ENCODE data around the gene TMEM132E. TPM values are rescaled to one million over a fixed set of nuclear protein-coding genes. Genes with fewer than 3 reads are reported as not detected.

The TMEM132E gene
- total and polyA plus RNA-seq, 2 of the 8 experiments (the other 6 are each of a cell fraction or from before 2014, with no cell fraction given) = 0.45 to 0.60 TPM

DNA sequence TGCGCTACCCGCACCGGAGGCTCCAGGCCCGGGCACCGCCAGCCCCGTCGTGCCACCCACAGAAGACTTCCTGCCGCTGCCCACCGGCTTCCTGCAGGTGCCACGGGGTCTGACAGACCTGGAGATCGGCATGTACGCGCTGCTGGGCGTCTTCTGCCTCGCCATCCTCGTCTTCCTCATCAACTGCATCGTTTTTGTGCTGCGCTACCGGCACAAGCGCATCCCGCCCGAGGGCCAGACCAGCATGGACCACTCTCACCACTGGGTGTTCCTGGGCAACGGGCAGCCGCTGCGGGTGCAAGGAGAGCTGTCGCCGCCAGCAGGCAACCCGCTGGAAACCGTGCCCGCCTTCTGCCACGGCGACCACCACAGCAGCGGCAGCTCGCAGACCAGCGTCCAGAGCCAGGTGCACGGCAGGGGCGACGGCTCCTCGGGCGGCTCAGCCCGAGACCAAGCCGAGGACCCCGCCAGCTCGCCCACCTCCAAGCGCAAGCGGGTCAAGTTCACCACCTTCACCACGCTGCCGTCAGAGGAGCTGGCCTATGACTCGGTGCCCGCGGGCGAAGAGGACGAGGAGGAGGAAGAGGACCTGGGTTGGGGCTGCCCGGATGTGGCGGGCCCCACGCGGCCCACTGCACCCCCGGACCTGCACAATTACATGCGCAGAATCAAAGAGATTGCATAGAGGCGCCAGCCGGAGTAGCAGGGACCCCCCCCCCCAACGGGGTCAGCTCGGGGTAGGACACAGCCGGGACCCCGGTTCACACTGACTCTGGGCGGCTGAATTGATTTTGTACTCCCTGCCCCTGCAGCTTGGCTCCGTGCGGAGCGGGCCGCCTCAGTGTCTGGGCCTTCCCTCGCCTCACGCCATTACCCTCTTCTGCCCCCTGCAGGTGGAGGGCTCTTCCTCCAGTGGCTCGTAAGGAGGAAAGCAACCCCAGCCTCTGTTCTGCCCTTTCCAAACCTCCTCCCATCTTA, 58.5 kb downstream of the TMEM132E start:
- POLR2A ChIA-PET (ENCODE audit: partially characterized antibody) = interaction anchor here (1.0 kb wide), 1 partner anchor 55 kb away, joined by 3 read pairs; no protein-coding TSS in a partner anchor
- H3K27me3 ChIP-seq (replicated peaks in 1 of 4; ENCODE audit: control insufficient read depth in 3 of 4, extremely low read depth in 1 of 4, insufficient read depth in 3 of 4, low read length in 3 of 4) = peaks cover 2 to 27% (median 18%) of the 10 kb centered on the region in 4 experiments; a peak in 6 of 7 replicates
- TF ChIP-seq BRCA1 (IDR thresholded peaks at IDR 0.05; ENCODE audit: low read depth, low read length) = 0 out of 2 replicates have a peak, but pooled peaks have one; percentile 20
- TF ChIP-seq YY1 (IDR thresholded peaks at IDR 0.05; ENCODE audit: low read depth, low read length) = peak; percentile 82
- TF ChIP-seq SIRT6 (IDR thresholded peaks at IDR 0.05; ENCODE audit: low read length) = no peak
- TF ChIP-seq, protein P1, sequence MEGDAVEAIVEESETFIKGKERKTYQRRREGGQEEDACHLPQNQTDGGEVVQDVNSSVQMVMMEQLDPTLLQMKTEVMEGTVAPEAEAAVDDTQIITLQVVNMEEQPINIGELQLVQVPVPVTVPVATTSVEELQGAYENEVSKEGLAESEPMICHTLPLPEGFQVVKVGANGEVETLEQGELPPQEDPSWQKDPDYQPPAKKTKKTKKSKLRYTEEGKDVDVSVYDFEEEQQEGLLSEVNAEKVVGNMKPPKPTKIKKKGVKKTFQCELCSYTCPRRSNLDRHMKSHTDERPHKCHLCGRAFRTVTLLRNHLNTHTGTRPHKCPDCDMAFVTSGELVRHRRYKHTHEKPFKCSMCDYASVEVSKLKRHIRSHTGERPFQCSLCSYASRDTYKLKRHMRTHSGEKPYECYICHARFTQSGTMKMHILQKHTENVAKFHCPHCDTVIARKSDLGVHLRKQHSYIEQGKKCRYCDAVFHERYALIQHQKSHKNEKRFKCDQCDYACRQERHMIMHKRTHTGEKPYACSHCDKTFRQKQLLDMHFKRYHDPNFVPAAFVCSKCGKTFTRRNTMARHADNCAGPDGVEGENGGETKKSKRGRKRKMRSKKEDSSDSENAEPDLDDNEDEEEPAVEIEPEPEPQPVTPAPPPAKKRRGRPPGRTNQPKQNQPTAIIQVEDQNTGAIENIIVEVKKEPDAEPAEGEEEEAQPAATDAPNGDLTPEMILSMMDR (IDR thresholded peaks at IDR 0.05; ENCODE audit: control extremely low read depth in 1 of 3, insufficient read depth in 1 of 3, low read depth in 1 of 3, low read length in 3 of 3) = peak; percentile 87 to 98 (median 92)
- no peak for TF ChIP-seq CBX8 (IDR thresholded peaks at IDR 0.05; ENCODE audit: borderline replicate concordance, low read depth, low read length)
- no peak for TF ChIP-seq EZH2 (IDR thresholded peaks at IDR 0.05; ENCODE audit: low read depth, low read length, severe bottlenecking)
- TF ChIP-seq CEBPB (IDR thresholded peaks at IDR 0.05; ENCODE audit: low read depth, low read length) = 0 out of 2 replicates have a peak, but pooled peaks have one; percentile 40
- no peak for TF ChIP-seq KDM4A (IDR thresholded peaks at IDR 0.05; ENCODE audit: low read depth, low read length, severe bottlenecking)

More for the DNA sequence above, 58.5 kb downstream of the TMEM132E start:
- CTCF ChIA-PET (ENCODE audit: partially characterized antibody) = interaction anchor here (0.6 to 8.0 kb wide), 48 partner anchors 9 to 315 kb away, joined by 3 to 76 read pairs (median 4); no protein-coding TSS in a partner anchor
- Histone ChIP-seq H3K36me3 (ENCODE audit: control insufficient read depth in 2 of 4, insufficient read depth in 4 of 4, low read length in 3 of 4) (no peaks in the 10 kb centered on the region), H3K4me3 (ENCODE audit: extremely low read depth in 1 of 4, insufficient read depth in 2 of 4, low read depth in 3 of 4, low read length in 4 of 4) (peak overlapping the region in 1 of 4 experiments; percentile 36; a peak in 2 of 8 replicates), H2BK5ac (ENCODE audit: low read depth, low read length) (0 out of 2 replicates have a peak overlapping the region, but pooled peaks have one; percentile 21), H3K4ac (replicated peaks; ENCODE audit: insufficient read length, low read depth, low read length) (no peak overlapping the region), H4K8ac (ENCODE audit: extremely low read depth, insufficient read depth, low read length) (peak overlapping the region; percentile 82), H2BK20ac (ENCODE audit: low read length) (no peak overlapping the region), H2BK120ac (replicated peaks; ENCODE audit: low read depth, low read length) (no peak overlapping the region), H4K5ac (ENCODE audit: insufficient read length, low read depth, low read length) (no peak overlapping the region), H2BK15ac (ENCODE audit: low read length) (no peak overlapping the region), H3K4me1 (replicated peaks in 1 of 4; ENCODE audit: control insufficient read depth in 3 of 4, insufficient read depth in 4 of 4, low read length in 3 of 4) (peaks cover 0 to 16% (median 2%) of the 10 kb centered on the region in 4 experiments; a peak in 5 of 7 replicates), H3K9ac (replicated peaks in 1 of 4; ENCODE audit: extremely low read depth in 1 of 4, low read depth in 3 of 4, low read length in 3 of 4) (no peak overlapping the region), H3K4me2 (ENCODE audit: insufficient read depth in 1 of 2, low read depth in 2 of 2, low read length in 2 of 2) (peak overlapping the region in 1 of 2 experiments; percentile 42; a peak in 2 of 4 replicates), H3K18ac (ENCODE audit: extremely low read depth, low read length) (no peak overlapping the region), H3K56ac (replicated peaks; ENCODE audit: insufficient read length, low read depth, low read length) (no peak overlapping the region), H3K79me1 (ENCODE audit: low read depth, low read length) (no peaks in the 10 kb centered on the region), H4K20me1 (replicated peaks in 1 of 2; ENCODE audit: control insufficient read depth in 1 of 2, insufficient read depth in 2 of 2, low read length in 2 of 2) (no peaks in the 10 kb centered on the region), H2BK12ac (ENCODE audit: low read depth, low read length) (no peak overlapping the region), H3K14ac (ENCODE audit: insufficient read length) (no peak overlapping the region), H3K27ac (ENCODE audit: low read depth, low read length) (no peak overlapping the region), H3K23me2 (ENCODE audit: low read depth, low read length) (no peaks in the 10 kb centered on the region), H4K91ac (replicated peaks; ENCODE audit: insufficient read length, low read length) (no peak overlapping the region), H3K23ac (ENCODE audit: insufficient read length) (no peak overlapping the region), H3K79me2 (ENCODE audit: control insufficient read depth in 1 of 2, insufficient read depth in 2 of 2, low read length in 2 of 2) (no peaks in the 10 kb centered on the region), H3K9me3 (ENCODE audit: insufficient read depth in 2 of 2, low read depth in 1 of 2, low read length in 1 of 2) (no peaks in the 10 kb centered on the region), H2AK5ac (ENCODE audit: low read depth, low read length) (no peak overlapping the region), H2AFZ (ENCODE audit: low read length) (no peak overlapping the region)
- DNase-seq (ENCODE audit: low read depth in 1 of 2, low spot score in 2 of 2) (peak; percentile 51 to 89), FAIRE-seq (peak; percentile 52)
- WGBS, 2 experiments (ENCODE audit: extremely low coverage in 1 of 2, insufficient coverage in 1 of 2, insufficient read length in 1 of 2, insufficient replicate concordance in 2 of 2, low coverage in 1 of 2, low lambda C conversion rate in 2 of 2, missing lambda C conversion rate in 1 of 2) = 61% methylated on average over 64 of the region's 73 CpGs; no CpG with 5 or more reads in 1 of the 2 experiments

All from H1 (cell line).